Amniotic epithelial cell (primary cell): ENCODE data around the gene DSCAM.

Source experiments
- DNase-seq: peaks from one replicate; pipeline ENCODE4 v3.0.0-alpha.2; 2010; ENCODE audit warnings: low read depth

The DSCAM gene

DNA sequence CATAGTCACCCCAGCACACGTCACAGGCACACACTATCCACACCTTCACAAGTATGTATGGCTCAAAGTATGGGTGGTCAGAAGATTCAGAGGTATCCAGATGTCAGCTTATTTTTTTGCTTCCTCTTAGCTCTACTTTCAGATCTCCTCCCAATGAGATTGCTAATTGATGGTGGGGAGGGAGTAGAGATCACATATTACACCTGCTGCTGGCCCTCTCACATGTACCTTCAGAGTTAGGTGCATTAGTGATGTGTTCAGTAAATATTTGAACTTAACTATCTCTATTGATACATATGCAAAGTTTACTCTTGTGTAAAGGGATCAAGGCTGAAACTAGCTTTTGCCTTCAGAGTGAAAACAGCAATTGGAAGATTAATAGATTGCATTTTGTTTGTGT, 717.1 kb downstream of the DSCAM start:
- no peak for DNase-seq

DNA sequence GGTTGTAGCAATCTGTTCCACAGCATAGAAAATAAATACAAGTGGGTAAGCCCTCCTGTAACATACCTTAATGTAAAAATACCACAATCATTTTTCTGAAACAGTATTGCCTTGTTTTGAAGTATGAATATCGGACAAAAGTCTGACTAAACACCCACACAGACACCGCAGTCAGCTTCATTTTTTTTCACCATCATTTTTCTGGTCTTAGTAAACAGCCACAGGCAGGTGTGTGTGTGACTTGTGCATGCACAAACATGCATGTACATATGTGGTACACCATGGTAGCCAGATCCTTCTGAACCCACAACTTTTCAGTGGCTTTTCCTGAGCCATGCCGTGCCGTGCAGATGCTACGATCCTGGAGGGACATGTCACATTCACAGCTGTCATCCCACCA, 718.1 kb downstream of the DSCAM start:
- no peak for DNase-seq

DNA sequence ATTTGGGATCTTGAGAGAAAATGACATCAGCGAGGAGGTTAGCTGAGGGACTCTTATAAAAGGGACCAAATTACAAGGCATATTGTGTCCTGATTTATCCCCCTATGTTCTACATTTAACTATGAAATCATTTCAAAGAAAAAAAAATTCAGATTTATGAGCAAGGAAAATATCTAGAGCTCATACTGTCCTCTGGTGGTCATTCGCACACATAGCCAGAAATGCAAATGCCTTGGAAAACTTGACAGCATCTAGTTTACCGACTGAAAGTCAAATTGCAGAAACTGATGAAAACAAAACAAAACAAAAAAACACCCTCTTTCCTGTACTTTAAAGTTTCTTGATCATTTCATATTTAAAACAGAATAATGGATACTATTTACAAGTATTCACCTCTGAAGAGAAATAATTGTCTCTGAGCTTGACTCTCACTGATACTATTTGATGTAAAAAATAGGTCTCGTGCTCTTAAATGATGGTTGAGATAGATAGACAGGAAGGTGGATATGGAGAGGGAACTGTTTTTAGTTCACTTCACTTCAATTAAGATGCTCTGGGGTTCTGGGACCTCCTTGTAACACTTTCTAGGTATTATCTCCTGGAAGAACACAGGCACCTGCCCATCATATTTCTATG, 725.9 kb downstream of the DSCAM start:
- no peak for DNase-seq

DNA sequence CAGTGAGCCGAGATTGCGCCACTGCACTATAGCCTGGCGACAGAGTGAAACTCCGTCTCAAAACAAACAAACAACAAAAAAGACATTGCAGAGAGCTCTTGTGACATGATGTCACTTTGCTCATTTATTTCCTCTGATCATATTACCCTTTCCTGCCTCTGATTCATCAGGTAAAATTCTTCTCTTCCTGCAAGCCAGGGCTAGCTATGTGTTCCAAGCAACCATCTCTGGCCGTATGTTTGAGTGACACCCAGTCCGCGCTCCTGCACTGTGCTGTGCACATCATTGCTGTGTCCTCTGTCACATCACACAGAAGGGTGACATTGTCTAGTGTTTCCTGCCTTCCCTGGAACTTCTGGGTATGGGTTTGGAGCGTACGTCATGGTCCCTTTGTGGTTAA, 728.4 kb downstream of the DSCAM start:
- DNase-seq, result no peak

DNA sequence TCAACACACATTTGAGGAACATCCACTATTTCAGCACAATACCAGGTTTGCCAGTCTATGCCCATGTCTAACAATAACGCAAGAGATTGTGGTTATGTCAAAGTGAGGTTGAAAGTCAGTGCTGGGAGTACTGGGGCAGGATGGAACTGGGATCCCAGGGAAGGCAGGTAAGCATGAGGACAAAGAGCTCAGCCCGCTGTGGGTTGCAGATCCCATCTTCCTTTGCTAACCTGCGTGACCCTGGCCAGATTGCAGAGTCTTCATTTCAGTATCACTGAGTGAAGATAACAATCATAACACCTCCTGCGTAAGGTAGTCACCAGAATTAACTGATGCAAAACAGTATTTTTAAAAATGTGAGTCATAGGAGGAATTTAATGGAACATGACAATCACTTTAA, 729.7 kb downstream of the DSCAM start:
- DNase-seq, result no peak

DNA sequence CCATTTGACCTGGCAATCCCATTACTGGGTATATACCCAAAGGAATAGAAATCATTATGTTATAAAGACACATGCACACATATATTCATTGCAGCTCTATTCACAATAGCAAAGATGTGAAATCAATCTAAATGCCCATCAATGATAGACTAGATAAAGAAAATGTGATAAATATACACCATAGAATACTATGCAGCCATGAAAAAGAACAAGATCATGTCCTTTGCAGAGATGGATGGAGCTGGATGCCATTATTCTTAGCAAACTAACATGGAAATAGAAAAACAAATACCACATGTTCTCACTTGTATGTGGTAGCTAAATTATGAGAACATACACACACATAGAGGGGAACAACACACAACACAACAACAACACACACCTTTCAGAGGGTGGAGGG, 731.2 kb downstream of the DSCAM start:
- no peak for DNase-seq

DNA sequence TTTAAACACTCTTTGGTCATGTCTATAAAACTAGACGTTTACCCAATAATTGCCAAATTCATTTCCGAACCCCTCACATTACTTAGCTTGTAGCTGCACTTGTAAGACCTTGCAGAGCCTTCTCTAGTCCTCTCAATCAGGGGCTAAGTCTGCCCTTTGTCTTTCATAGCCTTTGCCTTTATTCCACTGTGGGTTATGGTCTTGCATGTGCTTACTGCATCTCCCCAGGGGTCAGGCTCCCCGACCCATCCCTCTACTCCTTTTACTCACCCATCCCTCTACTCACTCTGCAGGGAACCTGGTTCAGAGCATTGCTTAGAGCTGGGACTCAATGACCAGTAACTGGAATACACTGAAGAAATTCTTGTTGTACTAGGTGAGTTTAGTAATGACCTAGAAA, 744.3 kb downstream of the DSCAM start:
- no peak for DNase-seq

DNA sequence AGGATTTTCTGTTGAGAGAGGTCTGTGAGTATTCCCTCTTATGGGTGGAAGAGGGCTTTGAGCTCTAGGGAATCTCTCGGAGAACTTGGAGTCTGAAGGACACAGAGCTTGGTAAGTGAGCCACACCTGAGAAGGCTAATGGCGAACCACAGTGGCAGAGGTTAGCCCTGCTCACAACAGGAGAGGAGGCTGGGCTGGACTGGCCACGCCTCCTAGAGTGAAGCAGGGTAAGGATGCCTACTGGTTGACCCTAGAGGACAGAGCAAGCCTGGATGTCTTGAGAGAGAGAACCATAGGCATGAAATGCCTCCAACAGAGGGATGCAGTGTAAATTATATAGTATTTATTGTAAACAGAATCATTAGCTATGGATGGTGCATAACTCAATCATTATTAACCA, 747.1 kb downstream of the DSCAM start:
- no peak for DNase-seq

DNA sequence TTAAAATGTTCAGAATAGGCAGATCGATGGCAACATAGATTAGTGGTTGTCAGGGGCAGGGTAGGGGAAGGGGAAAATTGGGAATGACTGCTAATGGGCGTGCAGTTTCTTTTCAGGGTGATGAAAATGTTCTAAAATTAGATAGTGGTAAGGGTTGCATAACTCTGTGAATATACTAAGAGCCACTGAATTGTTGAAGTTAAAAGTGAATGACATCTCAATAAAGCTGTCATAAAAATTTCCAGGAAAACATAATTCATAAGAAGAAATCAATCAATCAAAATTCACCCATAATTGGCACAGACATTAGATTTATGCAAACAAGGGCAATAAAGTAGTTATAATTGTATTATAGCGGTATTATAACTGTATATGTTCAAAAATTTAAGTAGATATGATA, 751.5 kb downstream of the DSCAM start:
- DNase-seq, result no peak

DNA sequence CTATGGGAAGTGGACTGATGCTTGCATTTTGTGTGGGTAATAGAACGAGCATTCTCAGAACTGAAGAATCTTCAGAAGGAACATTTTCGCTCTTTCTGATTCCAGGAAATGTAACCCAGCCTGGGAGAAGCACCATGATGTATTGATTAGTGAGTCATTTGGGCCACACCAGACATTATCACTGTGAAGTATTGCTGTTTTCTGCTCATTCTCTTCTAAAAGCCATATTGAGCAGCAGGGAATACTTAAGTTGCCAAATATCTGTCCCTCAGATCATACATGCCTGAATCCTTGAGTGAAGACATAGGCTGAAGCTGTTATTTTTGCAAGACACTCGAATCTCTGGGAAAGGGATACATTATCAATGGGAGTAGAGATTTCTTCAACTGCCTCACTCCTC, 766.6 kb downstream of the DSCAM start:
- DNase-seq, result no peak

DNA sequence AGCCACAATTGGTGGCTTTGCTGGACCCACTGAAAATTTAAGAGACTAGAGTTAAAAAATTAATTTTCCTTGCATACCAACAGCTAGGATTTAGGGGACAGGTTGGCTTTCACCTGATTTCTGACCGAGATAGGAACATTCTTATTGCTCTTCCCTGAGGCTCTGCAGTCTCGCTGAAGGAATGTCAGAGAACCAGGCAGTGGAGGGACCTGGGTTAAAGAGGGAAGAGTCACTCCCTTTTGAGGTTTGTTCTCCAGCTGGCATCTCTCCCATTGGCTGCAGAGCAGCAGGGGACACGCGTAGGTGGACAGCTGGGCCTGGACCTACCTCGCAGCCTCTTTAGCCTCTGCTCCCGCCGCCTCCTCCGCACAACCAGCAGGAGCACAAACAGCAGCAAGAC, 772.2 kb downstream of the DSCAM start:
- no peak for DNase-seq

DNA sequence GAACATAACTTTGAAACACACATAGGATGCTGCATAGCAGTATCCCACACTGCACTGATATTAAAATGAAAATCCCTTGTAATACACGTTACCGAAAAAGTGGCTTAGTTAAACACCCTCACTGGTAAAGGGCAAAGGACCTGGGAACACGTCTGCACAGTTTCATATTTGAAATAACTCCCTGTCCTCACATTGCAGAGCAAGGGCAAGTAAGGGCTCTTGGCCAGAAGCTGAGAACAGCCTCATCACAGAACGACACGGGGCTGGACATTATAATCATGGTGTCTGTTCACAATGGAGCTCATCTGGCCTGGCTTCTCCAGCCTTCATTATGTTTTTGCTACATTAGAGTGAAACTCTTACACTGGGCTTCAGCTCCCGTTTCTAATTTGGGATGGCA, 772.8 kb downstream of the DSCAM start:
- DNase-seq, result no peak

DNA sequence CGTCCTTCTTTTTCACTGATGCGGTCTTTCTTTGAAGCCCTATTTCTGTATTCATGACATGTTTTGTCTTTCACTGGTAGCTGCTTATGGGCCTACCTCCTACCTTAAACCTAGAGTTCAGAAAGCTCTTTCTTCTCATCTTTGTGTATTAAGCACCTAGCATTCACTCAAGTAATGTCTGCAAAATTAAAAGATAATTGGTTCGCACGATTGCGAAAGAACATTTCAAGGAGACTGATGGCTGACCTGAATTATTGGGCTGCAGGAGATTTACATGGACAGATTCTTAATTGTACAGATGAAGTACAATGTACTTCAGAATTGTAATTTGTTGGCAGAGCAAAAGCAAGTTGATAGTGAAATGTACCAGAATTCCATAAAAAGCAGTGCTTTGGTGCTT, 773.3 kb downstream of the DSCAM start:
- no peak for DNase-seq

DNA sequence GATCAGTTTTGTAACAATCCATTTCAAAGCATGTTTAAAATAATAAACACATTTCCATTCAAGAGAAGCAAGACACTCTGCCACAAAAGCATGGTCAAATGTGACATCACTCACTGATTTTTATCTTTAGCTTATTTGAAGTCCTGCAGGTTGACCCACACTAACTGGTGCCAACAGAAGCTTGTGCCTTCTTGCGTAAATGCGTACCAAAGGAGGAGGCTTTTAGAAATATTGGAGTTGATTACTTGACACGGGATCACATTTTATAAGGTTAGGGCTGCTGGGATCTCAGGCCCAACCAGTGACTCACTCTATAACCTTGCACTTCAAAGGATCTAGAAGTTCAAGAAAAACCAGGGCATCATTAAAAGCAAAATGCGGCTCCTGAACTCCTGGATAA, 776.1 kb downstream of the DSCAM start:
- no peak for DNase-seq

DNA sequence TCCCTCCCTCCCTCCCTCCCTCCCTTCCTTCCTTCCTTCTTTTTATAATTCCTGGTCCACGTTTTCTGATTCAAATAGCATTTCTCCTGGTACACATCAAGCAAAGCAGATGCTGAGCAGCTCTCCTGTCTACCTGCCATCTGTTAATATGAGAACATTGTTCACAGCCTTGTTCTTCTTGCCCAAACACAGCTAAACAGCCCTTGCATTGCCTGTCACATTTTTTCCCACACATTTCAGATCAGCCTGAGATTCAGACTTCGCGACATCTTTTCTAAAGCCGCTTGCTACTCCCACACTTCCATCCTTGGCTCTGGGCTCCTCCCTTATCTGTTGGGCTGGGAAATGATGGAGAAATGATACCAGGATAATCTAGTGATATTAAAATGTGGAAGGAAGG, 779.2 kb downstream of the DSCAM start:
- DNase-seq, result no peak

DNA sequence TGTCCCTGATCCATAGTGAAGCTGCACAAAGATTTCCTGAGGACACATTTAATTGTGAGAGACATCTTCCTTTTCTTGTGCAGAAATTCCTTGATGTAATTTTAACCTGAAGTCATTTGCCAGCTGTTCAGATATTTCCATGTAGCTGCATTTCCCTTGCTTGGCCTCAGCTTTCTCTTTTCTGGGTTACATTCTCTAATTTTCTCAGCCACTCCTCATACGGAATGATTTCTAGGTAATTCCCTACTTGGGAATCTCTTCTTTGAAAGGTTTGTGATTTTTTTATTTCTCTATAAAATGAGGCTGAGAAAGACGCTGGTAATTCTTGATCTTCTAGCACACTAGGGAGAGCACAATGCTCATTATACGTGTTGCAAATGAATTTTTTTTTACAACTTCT, 780.7 kb downstream of the DSCAM start:
- DNase-seq, result no peak

DNA sequence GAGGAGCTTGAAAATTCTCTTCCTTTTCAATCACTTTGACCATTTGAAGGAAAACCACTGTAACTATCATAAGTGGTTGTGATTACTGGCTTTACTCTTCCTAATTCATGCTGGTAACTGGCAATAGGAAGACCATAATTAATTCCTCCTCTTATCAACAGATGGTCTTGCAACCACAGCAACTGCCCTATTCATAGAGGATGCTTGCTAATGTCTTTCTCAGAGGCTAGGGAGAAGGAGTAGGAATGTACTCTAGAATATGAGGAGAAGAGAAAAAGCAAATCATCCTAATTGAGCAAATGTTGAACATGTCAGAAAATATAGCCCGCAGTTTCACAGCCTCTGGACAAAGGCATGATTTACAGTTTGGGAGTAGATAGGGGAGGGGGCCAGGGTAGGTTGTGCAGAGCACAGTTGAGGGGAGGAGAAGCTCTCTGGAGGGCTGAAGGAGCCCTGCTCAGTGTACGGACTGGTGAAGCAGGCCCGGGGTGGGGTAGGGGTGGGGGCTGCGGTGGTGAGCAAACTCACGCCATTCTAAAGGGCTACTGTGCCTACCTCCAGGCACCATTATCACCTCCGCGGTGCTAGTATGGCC, 786.8 kb downstream of the DSCAM start:
- DNase-seq, result no peak

DNA sequence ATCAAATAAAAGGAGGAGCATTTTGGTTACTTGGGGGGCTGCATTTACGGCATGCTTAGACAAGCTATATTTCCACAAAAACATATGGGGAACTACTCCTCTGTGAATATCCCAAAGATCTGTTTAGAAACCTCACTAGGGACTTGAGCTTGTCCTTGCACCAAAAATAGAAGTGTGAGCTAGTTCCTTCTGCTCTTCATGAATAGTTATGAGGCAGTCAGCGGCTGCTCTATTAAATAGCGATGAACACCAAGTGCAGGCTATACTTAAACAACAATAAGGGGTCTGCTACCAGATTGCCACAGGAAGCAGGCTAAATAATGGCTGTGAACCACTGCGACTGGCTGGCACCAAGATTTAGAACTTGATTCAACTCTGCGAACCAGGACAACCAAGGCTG, 789.6 kb downstream of the DSCAM start:
- DNase-seq, result no peak

DNA sequence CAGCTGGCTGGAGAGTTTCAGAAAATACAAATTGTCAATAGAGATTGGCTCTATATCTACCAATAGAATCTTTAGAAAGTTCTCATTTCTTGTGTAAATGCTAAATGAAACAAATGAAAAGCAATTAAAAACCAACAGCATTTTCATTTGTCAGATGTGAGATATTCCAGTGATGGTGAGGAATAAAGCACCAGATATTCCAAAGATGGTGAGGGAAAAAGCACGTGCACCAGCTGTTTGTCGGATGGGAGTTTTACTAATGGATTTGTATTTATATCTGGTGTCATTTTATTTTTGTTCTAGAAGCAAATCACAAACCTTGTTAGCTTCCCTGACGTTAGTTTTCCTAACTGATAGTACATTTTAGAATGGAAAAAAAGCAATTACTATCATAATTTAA, 790.9 kb downstream of the DSCAM start:
- DNase-seq, result no peak

DNA sequence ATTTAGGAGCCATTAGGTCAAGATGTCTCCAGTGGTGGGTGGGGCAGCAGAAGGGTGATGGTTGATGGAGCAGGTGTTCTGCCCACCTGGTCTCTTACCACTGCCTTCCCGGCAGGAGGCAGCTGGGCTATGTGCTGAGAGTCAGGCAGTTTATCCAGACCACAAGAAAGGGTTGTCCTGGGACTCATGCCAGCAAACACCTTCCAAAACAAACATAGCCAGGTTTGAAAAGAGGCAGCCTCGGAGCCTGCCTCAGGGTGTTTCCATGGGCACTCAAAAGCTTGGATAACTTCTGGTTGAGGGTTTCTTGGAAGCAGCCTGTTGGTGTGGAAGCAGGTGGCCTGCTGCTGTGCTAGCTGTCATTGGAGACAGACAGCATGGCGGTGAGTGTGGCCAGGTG, 792.6 kb downstream of the DSCAM start:
- no peak for DNase-seq

DNA sequence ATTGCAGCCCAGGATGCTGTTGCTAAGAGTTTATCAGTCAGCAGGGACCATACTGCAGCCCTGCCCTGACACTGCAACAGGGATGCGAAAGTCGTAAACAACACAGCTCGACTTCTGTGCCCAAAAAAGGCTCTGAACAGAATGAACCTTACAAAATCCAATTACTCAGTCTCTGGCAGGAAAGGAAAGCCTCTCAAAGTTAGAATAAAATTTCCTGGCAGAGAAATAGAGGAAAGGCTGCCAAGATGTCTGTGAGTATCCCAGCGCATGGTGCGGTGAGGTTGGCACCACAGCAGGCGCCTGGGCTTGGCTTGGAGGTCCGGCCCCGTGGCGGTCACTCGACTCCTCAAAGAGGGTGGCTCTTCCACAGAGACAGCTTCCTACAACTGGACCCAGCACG, 794.0 kb downstream of the DSCAM start:
- no peak for DNase-seq

DNA sequence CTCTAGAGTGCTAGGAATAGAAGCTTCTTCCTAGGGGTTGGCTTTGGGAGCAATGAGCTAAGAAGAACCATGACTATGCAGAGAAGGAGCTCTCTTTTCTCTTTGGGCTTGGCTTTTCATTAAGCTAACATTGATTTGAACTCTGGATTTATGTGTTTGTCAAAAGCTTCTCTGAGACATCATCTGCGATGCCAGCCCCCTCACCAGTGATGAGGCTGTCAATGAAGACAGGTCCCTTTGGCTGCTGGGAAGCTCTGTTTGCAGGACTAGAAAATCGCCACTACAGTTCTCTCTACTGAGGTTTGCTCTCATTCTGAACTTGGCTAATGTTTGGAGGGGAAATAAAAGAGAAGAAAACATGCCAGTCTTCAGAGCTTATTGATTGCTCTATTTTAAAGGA, 794.7 kb downstream of the DSCAM start:
- DNase-seq, result no peak

DNA sequence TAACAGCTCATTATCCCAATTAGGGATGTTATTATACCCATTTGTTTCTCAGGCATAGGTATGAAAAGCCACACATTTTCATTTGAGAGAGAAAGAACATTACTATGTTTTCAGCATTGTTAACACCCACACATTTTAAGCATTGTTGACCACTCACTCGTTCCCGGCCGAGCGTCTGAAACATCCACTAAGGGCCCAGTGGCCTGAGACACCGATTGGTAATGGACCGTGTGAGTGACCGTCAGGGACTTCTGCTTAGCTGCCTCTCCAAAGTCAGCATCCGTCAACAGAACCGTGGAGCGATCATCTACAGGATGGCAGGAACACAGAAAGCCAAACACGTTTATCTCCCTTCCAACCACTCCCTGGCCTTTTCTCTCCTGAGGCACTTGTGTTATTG, 795.2 kb downstream of the DSCAM start:
- DNase-seq, result no peak

DNA sequence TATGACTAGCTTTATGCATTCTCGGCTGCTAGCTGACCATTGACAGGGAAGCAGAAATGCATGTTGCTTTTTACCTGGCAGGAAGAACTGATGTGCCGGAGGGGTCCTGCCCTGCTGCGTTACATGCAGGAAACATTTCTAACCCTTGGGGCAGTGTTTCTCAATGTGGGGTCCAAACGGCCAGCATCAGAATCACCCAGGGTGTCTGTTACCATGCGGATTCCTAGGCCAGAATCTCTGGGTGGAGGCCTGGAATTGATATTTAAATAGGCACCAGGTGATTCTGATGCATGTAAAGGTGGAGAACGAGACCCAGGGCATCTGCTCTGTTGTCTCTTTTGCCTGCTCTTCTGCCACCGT, 797.0 kb downstream of the DSCAM start:
- DNase-seq, result no peak
